Esophagus squamous epithelium (tissue), 4 donors: ENCODE data around the gene CHERP.

Experiments used
- CTCF ChIP-seq, 6 experiments: fragments of 450-650 bp in 4 of 6; fragments of 200-600 bp in 2 of 6; sonication (generic) in 2 of 6; IDR thresholded peaks; one replicate each; pipeline ENCODE4 v1.5.1; 2016 to 2019; ENCODE audit warnings: antibody characterized with exemption in 6 of 6, mild to moderate bottlenecking in 4 of 6, moderate library complexity in 4 of 6
- POLR2A ChIP-seq, 4 donors: fragments of 450-650 bp; IDR thresholded peaks; one replicate each; pipeline ENCODE4 v1.6.1; 2017; ENCODE audit warnings: antibody characterized with exemption in 4 of 4, mild to moderate bottlenecking in 4 of 4, moderate library complexity in 3 of 4

GRCh38 chr19:16566702-16567101 is 24.5 kb upstream of the CHERP start:
- TF ChIP-seq CTCF (IDR thresholded peaks at IDR 0.05), result no peak
- no peak for TF ChIP-seq POLR2A (IDR thresholded peaks at IDR 0.05)
